Tibial nerve (tissue), 4 donors: ENCODE measurements around the gene EDN1. TPM values are rescaled to one million over a fixed set of nuclear protein-coding genes. Genes with fewer than 3 reads are reported as not detected.

Experiments used
- DNase-seq, 2 donors: peaks; one replicate each; pipeline ENCODE4 v3.0.0-alpha.2; 2019; ENCODE audit warnings: low spot score in 2 of 2
- H3K27ac ChIP-seq, 4 donors: fragments of 200-600 bp; sonication (generic) in 3 of 4; one replicate each; pipeline ENCODE4 v1.5.1; 2017 to 2019; ENCODE audit warnings: mild to moderate bottlenecking in 1 of 4
- H3K27me3 ChIP-seq, 2 donors: fragments of 200-600 bp; sonication (generic) in 1 of 2; one replicate each; pipeline versions ENCODE4 v1.5.1 to v1.6.0; 2017 to 2019
- H3K36me3 ChIP-seq, 3 donors: fragments of 200-600 bp; sonication (generic); one replicate each; pipeline ENCODE4 v1.5.1; 2018 to 2019
- H3K4me1 ChIP-seq, 4 donors: fragments of 200-600 bp; sonication (generic) in 3 of 4; one replicate each; pipeline ENCODE4 v1.5.1; 2017 to 2019
- H3K4me3 ChIP-seq, 4 donors: fragments of 200-600 bp; sonication (generic) in 3 of 4; one replicate each; pipeline ENCODE4 v1.5.1; 2017 to 2019; ENCODE audit warnings: mild to moderate bottlenecking in 1 of 4, moderate library complexity in 1 of 4
- H3K9me3 ChIP-seq, 4 donors: fragments of 200-600 bp; sonication (generic) in 3 of 4; one replicate each; pipeline ENCODE4 v1.5.1; 2017 to 2019
- EP300 ChIP-seq, 2 donors: sonication (generic); formaldehyde crosslinking; IDR thresholded peaks; one replicate each; pipeline ENCODE4 v1.6.1; 2017; ENCODE audit warnings: antibody characterized with exemption in 2 of 2, mild to moderate bottlenecking in 1 of 2
- POLR2A ChIP-seq, 2 donors: fragments of 450-650 bp; IDR thresholded peaks; one replicate each; pipeline ENCODE4 v1.6.1; 2017; ENCODE audit warnings: antibody characterized with exemption in 2 of 2, mild to moderate bottlenecking in 2 of 2, moderate library complexity in 2 of 2
- WGBS, 2 donors: methylation state at CpG; one replicate each; pipeline ENCODE4 v1.1.5; 2018; 5-methylcytosine and 5-hydroxymethylcytosine counted together
- total RNA-seq, 4 donors: library from RNA; depleted of rRNA; stranded (reverse); fragments of >200 nt; gene quantifications; one replicate each; pipeline ENCODE4 v1.1.0, GENCODE V29; 2016
- TF ChIP-seq, protein P1 (sequence below), 5 experiments: fragments of 200-600 bp in 3 of 5; fragments of 450-650 bp in 2 of 5; sonication (generic) in 3 of 5; IDR thresholded peaks; one replicate each; pipeline ENCODE4 v1.5.1; 2016 to 2019; ENCODE audit warnings: antibody characterized with exemption in 5 of 5, mild to moderate bottlenecking in 3 of 5, moderate library complexity in 2 of 5

Gene EDN1
- total RNA-seq, 4 donors from 2014 or later = 18.2 to 48.8 (median 38.3) TPM

DNA sequence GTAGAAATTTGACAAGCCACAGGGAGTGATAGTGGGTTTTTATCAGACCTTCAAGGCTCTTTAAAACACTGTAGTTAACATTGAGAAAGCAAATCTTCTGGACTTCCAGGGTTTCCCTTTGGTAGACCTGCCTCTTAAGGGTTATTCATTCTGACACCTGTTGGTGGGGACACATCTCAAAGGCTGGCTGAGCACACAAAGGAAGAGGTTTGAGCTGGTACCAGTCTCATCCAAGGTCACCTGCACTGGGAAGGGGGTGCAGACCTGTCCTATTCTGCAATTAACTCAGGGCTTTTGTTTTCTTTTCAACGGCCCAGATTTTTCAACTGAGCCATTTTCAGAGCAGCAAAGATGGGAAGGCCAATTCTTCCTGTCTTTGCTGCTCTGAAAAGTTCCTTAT, 45.6 kb downstream of the EDN1 start:
- Histone ChIP-seq H3K4me1 (no peaks in the 10 kb centered on the region), H3K4me3 (no peak overlapping the region), H3K27me3 (no peaks in the 10 kb centered on the region), H3K9me3 (no peaks in the 10 kb centered on the region), H3K27ac (no peak overlapping the region), H3K36me3 (no peaks in the 10 kb centered on the region)
- 36 to 69% methylated on average over 1 of the region's 1 CpG for WGBS, 2 donors
- no peak for TF ChIP-seq EP300 (IDR thresholded peaks at IDR 0.05)
- TF ChIP-seq, protein P1, sequence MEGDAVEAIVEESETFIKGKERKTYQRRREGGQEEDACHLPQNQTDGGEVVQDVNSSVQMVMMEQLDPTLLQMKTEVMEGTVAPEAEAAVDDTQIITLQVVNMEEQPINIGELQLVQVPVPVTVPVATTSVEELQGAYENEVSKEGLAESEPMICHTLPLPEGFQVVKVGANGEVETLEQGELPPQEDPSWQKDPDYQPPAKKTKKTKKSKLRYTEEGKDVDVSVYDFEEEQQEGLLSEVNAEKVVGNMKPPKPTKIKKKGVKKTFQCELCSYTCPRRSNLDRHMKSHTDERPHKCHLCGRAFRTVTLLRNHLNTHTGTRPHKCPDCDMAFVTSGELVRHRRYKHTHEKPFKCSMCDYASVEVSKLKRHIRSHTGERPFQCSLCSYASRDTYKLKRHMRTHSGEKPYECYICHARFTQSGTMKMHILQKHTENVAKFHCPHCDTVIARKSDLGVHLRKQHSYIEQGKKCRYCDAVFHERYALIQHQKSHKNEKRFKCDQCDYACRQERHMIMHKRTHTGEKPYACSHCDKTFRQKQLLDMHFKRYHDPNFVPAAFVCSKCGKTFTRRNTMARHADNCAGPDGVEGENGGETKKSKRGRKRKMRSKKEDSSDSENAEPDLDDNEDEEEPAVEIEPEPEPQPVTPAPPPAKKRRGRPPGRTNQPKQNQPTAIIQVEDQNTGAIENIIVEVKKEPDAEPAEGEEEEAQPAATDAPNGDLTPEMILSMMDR (IDR thresholded peaks at IDR 0.05) = no peak
- TF ChIP-seq POLR2A (IDR thresholded peaks at IDR 0.05) = no peak
- no peak for DNase-seq

DNA sequence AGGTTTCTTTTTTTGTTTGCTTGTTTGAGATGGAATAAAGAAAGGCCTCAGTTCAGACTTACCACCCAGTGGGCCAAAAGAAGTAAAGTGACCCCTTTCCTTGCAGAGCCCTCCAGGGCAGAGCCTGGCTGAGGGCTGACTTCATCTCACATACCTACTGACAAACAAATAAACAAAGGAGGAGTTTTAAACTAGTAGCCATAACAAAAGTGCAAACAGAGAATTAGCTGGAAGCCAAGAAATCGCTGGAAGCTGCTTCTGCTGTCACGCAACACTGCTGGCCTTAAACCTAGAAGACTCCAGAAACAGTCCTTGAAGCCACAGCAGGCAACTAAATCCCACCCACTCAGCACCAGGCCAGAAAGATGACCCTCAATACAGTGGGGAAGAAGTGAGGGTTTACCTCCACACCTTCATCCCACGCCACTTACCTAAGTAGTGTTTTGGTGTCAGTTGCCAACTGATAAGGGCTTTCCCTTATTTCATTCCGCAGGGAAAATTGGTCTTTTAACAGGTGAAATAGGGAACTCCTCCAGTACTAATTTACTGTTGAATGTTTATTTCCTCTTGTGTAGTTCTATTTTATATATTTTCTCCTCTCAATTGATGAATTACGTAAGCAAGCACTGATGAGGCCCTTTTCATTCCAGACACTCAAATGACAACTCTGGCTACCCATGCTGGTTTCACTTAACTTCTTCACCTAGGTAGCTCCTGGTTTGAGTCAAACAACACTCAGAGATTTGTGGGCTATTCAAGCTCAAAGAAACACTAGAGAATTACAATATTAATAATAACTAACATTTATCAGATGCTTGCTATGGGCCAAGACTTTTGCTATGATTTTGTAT, 46.2 kb downstream of the EDN1 start:
- Histone ChIP-seq H3K27ac (no peak overlapping the region), H3K4me1 (no peaks in the 10 kb centered on the region), H3K27me3 (no peaks in the 10 kb centered on the region), H3K4me3 (no peak overlapping the region), H3K9me3 (no peaks in the 10 kb centered on the region), H3K36me3 (no peaks in the 10 kb centered on the region)
- no peak for DNase-seq
- TF ChIP-seq POLR2A (IDR thresholded peaks at IDR 0.05) = no peak
- TF ChIP-seq, protein P1 (IDR thresholded peaks at IDR 0.05) = no peak
- TF ChIP-seq EP300 (IDR thresholded peaks at IDR 0.05) = no peak
- WGBS, 2 donors = 80 to 88% methylated on average over 5 of the region's 5 CpGs

DNA sequence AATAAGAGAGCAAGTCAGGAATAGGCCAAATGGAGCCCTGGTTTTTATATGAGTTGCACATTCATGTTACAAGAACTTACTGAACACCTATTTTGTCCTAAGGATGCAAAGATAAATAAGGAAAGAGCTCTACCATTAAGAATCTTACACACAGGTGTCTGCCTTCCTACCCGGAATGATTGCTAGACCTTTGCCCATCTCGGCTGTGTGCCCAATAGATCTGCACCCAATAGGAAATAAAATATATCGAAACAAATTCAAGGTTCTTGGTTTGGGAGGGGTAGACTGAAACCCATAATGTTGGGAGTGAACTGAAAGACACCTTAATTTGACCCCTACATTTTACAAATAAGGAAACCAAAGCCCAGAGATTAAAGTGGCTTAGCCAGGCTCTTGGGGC, 48.9 kb downstream of the EDN1 start:
- Histone ChIP-seq H3K4me1 (no peaks in the 10 kb centered on the region), H3K9me3 (no peaks in the 10 kb centered on the region), H3K36me3 (no peaks in the 10 kb centered on the region), H3K27ac (no peak overlapping the region), H3K4me3 (no peak overlapping the region), H3K27me3 (peaks cover 0 to 4% of the 10 kb centered on the region in 2 donors)
- no peak for TF ChIP-seq POLR2A (IDR thresholded peaks at IDR 0.05)
- DNase-seq = no peak
- 90 to 94% methylated on average over 3 of the region's 3 CpGs for WGBS, 2 donors

DNA sequence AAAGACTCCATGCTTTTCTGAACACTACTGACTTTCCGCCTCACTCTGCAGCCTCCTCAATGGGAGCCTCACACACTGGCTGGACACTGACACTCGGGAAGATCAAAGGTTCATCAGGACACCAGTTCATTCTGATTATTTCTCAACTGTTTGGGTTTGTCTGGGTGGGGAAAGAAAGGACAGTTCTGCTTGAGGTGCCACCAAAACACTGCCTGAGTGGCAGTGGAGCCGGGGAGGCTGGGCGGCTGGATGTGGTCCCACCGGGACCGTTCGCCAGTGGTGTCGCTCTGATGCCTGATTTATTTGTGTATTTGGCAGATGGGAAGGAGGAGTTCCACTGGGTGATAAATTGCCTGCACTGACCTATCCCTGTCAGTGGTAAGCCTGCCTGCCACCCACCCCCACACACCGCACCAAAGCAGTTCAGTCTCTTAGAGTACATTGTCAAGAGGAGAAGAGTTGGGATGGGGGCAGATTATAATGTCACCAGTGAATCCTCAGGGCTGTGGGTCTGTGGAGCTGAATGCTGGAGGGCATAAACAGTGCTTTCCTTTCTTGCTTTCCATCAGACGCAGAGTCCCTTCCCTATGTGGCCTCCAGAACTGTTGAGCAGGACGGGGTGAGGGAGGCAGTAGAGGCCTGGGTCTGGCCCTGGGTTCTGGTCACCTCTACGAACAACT, 49.8 kb downstream of the EDN1 start:
- TF ChIP-seq, protein P1 (IDR thresholded peaks at IDR 0.05) = no peak
- TF ChIP-seq POLR2A (IDR thresholded peaks at IDR 0.05) (no peak), EP300 (IDR thresholded peaks at IDR 0.05) (no peak)
- Histone ChIP-seq H3K9me3 (no peaks in the 10 kb centered on the region), H3K36me3 (no peaks in the 10 kb centered on the region), H3K27me3 (peaks cover 0 to 4% of the 10 kb centered on the region in 2 donors), H3K4me1 (no peaks in the 10 kb centered on the region), H3K4me3 (no peak overlapping the region), H3K27ac (no peak overlapping the region)
- DNase-seq = no peak
- WGBS, 2 donors = 53 to 64% methylated on average over 11 to 12 of the region's 12 CpGs

DNA sequence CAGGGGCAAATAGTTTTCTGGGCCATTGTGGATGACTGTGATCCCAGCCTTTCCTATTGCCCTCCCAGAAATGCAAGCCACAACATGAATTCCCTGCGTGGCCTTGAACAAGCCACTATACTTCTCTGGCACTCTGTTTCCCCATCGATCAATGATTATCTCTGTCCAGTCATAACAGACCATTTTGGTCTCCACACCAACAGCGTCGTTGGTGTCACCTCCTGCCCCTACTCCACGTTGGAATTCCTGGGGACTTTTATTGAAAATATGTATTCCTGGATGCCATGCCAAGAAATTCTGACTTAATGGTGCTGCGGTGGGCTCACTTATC, 50.3 kb downstream of the EDN1 start:
- 73 to 79% methylated on average over 6 of the region's 6 CpGs for WGBS, 2 donors

More for the DNA sequence above, 50.3 kb downstream of the EDN1 start:
- Histone ChIP-seq H3K27me3 (peaks cover 0 to 4% of the 10 kb centered on the region in 2 donors), H3K4me1 (no peaks in the 10 kb centered on the region), H3K9me3 (no peaks in the 10 kb centered on the region), H3K4me3 (no peak overlapping the region), H3K36me3 (no peaks in the 10 kb centered on the region), H3K27ac (no peak overlapping the region)
- no peak for DNase-seq
- TF ChIP-seq POLR2A (IDR thresholded peaks at IDR 0.05) (no peak), EP300 (IDR thresholded peaks at IDR 0.05) (no peak)
- TF ChIP-seq, protein P1 (IDR thresholded peaks at IDR 0.05) = no peak
